ENCODE measurements around the gene PCDHB11.

GRCh38 chr5:141250576-141250975 is 51.1 kb downstream of the PCDHB11 start:
- TF ChIP-seq POLR2A (IDR thresholded peaks at IDR 0.05): no peak
- no peak for TF ChIP-seq CTCF (IDR thresholded peaks at IDR 0.05)
- no peak for TF ChIP-seq POLR2AphosphoS5 (IDR thresholded peaks at IDR 0.05; ENCODE audit: insufficient read depth in 1 of 2, low read depth in 1 of 2)
